ENCODE data around the gene IMMT. TPM values are rescaled to one million over a fixed set of nuclear protein-coding genes. Genes with fewer than 3 reads are reported as not detected.

IMMT gene
- total RNA-seq, 3 donors from 2014 or later = 106 to 121 (median 107) TPM

DNA sequence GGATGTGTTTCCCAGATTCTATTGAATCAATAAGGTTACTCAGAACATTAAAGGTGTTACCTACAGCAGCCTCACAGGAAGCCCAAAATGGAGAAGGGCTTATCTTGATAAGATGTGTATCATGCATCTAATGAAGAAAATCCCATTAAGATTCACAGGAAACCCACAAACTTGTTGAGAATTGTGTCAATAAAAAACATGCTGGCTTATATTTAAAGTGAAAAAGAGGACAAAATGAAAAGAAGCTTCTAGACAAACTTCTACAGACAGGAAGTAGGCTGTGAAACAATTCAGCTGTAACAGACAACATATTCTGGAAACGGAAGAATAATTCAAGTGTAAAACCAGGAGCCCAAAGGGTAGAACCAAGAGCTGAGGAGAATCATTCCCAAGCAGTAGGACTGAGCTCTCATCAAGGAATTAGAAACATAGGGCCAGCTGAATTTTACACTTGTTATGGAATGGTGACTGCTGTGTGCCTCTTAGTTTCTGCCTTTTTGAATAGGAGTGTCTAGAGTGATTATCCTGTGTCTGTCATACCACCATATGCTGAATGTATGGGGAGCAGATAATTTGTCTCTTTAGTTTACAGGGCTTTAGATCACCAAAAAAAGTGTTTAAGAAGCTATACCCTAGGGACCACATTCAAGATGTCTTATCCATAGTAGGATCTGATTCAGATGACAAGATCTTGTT lies 9.6 kb downstream of the IMMT start:
- ATAC-seq (peak; percentile 13), DNase-seq (no peak)
- intact Hi-C loops (cut with DNase I, micrococcal nuclease) = no loop called here
- H3K9me3 ChIP-seq = no peaks in the 10 kb centered on the region
- H3K36me3 ChIP-seq (ENCODE audit: low read depth) = no peaks in the 10 kb centered on the region
- no peak for TF ChIP-seq CTCF (IDR thresholded peaks at IDR 0.05)
- H3K4me1 ChIP-seq (ENCODE audit: low read depth) = peaks cover 4% of the 10 kb centered on the region
- no peak overlapping the region for H3K4me3 ChIP-seq

GRCh38 chr2:86176597-86176996 lies 18.7 kb downstream of the IMMT start:
- intact Hi-C loops (cut with DNase I, micrococcal nuclease) = no loop called here
- ATAC-seq (no peak), DNase-seq (no peak)
- Histone ChIP-seq H3K9me3 (no peaks in the 10 kb centered on the region), H3K4me1 (ENCODE audit: low read depth) (no peaks in the 10 kb centered on the region), H3K4me3 (no peak overlapping the region), H3K36me3 (ENCODE audit: low read depth) (peaks cover 5% of the 10 kb centered on the region)
- no peak for TF ChIP-seq CTCF (IDR thresholded peaks at IDR 0.05)

DNA sequence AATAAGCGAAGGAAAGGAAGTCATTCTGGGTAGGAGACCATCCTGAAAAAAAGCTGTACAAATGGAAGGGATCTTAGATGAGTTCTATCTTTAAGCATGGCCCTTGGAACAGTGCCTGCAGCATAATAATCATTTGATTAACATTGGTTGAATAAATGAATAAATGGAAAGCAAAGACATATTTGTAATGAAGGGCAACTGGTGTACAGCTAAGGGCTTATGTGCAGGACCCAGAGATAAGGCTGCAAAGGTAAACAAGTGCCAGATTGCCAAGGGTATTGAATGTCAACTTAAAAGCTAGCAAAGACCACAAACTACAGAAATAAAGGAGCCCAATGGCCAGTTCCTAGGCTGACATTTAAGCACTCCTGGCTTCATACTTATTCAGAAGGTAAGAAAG lies 19.4 kb downstream of the IMMT start:
- intact Hi-C loops (cut with DNase I, micrococcal nuclease) = no loop called here
- DNase-seq = no peak

DNA sequence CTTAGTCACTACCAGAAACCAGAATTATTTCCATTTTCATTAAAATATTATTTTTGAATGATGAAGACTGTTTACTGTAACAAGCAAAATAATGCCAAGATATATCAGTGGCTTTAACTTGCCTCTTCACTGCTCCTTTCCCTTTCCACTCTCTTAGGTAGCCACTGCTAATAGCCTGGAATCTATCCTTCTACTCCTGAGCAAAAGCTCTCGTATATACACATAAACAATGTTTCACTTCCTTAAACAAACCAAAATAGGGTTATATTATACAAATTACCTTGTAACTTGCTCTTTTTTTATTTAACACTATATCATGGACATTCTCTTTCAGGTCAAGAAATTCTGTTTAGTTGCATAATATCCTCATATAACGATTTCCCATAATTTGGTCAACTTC lies 20.8 kb downstream of the IMMT start:
- DNase-seq (no peak), ATAC-seq (no peak)
- Histone ChIP-seq H3K4me3 (no peak overlapping the region), H3K9me3 (no peaks in the 10 kb centered on the region), H3K4me1 (ENCODE audit: low read depth) (no peaks in the 10 kb centered on the region), H3K36me3 (ENCODE audit: low read depth) (peaks cover 5% of the 10 kb centered on the region)
- no peak for TF ChIP-seq CTCF (IDR thresholded peaks at IDR 0.05)
- intact Hi-C loops (cut with DNase I, micrococcal nuclease) = no loop called here

More for the DNA sequence above, 19.4 kb downstream of the IMMT start:
- ATAC-seq = no peak
- no peak overlapping the region for H3K4me3 ChIP-seq
- peaks cover 5% of the 10 kb centered on the region for H3K36me3 ChIP-seq (ENCODE audit: low read depth)
- no peaks in the 10 kb centered on the region for H3K9me3 ChIP-seq
- no peak for TF ChIP-seq CTCF (IDR thresholded peaks at IDR 0.05)
- H3K4me1 ChIP-seq (ENCODE audit: low read depth) = no peaks in the 10 kb centered on the region

DNA sequence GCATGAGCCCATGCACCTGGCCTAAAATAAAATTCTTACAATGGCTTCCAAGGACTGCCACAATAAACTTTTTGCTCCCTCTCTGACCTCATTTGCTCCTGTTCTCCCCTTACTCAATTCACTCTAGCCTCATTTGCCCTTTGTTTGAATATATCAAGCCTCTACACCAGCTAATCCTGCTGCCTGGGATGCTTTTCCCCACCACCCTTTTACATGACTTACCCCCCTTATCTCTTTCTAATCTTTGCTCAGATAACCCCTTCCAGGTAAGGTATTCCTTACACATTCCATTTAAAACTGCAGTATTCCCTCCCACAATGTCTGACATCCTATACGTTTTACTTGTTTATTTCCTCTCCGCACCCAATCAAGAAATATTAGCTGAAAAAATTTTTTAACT lies 22.7 kb downstream of the IMMT start:
- H3K4me1 ChIP-seq (ENCODE audit: low read depth) = no peaks in the 10 kb centered on the region
- no peak for TF ChIP-seq CTCF (IDR thresholded peaks at IDR 0.05)
- no peak overlapping the region for H3K4me3 ChIP-seq
- ATAC-seq (no peak), DNase-seq (no peak)
- peaks cover 5% of the 10 kb centered on the region for H3K36me3 ChIP-seq (ENCODE audit: low read depth)
- intact Hi-C loops (cut with DNase I, micrococcal nuclease) = no loop called here
- H3K9me3 ChIP-seq = no peaks in the 10 kb centered on the region

- Histone ChIP-seq H3K4me1 (ENCODE audit: low read depth) (no peaks in the 10 kb centered on the region), H3K4me3 (no peak overlapping the region), H3K9me3 (no peaks in the 10 kb centered on the region), H3K36me3 (ENCODE audit: low read depth) (no peaks in the 10 kb centered on the region)
- DNase-seq (no peak), ATAC-seq (no peak)
- intact Hi-C loops (cut with DNase I, micrococcal nuclease) = no loop called here
- no peak for TF ChIP-seq CTCF (IDR thresholded peaks at IDR 0.05)
Observed at GRCh38 chr2:86171295-86171694, 24.0 kb downstream of the IMMT start.

Measured in mucosa of descending colon (tissue), 3 donors.